RCC 7860 (cell line): ENCODE data around the gene MORC2.

ENCODE experiments used
- DNase-seq: peaks from one replicate; pipeline ENCODE4 v3.0.0-alpha.2; 2015; ENCODE audit warnings: low spot score
- FAIRE-seq: peaks from 2 replicates; lab custom pipeline; 2012; peaks lifted over from hg19 to GRCh38; lab: Jason Lieb, UNC

Gene MORC2

DNA sequence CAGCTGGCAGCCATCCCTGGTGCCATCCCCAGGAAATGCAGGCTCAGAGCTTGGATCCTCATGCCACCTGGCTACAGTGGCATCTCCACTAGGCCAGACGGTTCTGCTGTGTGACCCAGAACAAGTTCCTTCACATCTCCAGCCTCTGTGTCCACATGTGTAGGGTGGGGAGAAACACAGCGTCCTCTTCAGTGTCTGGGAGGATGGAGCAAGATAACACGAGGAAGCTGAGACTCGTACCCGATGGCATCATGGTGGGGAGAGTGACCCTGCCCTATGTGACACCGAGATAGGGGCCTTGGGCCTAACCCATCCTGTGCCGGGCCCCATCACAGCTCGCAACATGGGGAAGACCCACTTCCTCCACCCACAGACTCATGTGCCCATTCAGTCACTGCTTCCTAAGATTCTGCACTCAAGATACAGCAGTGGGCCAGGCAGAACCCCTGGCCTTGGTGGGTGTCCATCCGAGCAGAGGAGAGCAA is 78.5 kb downstream of the MORC2 start:
- no peak for DNase-seq
- no peak for FAIRE-seq

DNA sequence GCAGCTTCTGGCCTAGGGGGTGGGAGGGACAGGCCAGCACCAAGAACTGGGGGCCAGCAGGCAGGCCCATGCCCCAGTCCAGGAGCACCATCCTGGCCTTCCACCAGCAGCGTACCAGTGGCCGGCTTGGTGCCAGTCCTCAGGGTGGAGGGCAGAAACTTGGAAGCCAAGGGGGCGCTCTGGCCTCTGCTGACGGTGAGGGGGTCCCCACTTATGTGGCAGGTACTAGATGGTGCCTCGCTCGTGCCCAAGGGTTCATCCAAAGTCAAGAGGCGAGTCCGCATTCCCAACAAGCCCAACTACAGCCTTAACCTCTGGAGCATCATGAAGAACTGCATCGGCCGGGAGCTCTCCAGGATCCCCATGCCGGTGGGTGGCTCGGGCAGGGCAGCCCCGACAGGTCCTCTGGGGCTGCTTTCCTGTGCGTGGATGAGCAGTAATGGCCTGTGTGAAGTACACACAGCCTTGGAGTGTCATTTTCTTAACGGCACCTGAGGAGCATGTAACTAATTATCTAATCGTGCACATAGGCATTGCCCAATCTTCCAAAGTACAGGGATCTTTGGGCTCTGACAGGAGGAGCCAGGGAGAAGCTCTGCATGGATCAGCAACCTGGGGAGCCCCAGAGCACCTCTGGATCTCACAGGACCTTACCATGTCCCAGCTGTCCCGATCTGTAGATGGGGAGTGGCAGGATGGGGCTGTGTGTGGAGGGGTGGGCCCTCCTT is 79.1 kb downstream of the MORC2 start:
- no peak for DNase-seq
- no peak for FAIRE-seq

GRCh38 chr22:30887861-30888260 is 80.7 kb downstream of the MORC2 start:
- DNase-seq, result no peak
- FAIRE-seq, result no peak

GRCh38 chr22:30887453-30887852 is 81.1 kb downstream of the MORC2 start:
- no peak for DNase-seq
- FAIRE-seq, result no peak

GRCh38 chr22:30885591-30885990 is 83.0 kb downstream of the MORC2 start:
- DNase-seq, result no peak
- no peak for FAIRE-seq

DNA sequence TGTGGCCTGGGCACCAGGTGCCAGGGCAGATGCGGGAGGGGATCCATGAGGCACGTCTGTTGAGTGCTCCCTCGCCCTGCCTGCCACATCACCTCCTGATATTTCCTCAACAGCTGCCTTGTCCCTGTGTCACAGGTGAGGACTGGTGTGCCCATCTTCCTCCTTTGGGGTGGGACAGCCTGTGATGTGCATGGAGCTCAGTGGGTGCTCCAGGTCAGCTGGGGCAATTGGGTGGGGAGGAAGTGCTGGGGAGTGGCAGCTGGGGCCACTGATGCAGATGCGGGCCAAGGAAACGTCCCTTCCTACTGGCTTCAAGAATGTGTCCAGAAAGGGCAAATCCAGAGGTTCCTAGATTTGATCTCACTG is 83.6 kb downstream of the MORC2 start:
- DNase-seq (no peak), FAIRE-seq (no peak)

- no peak for FAIRE-seq
- DNase-seq, result no peak
These were observed 84.2 kb downstream of the MORC2 start for GRCh38 chr22:30884211-30885000.

DNA sequence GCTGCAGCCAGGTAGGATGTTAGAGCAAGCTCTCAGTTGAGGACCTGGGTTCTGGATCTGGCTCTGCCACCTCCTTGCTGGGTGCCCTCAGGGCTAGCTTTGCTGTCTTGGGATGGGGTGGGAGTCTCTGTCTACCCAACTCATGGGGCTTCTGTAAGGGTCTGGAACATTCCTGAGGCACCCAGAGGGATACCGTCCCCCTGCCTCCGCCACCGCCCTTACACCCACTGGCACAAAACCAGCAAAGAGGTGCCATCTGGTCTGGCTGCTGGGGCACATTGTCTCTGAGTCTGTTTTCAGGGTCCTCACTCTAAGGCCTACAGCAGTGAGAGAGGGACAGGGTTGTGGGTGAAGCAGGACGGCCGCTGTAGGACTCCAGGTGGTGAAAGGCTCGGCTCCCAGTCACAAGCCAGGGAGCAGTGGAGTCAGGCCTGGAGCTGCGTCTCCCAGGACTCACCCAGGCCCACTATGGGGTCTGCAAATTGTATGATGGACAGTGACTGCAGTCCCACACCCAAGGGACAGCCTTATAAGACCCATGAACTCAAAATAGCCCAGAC is 84.9 kb downstream of the MORC2 start:
- FAIRE-seq, result no peak
- DNase-seq, result no peak

DNA sequence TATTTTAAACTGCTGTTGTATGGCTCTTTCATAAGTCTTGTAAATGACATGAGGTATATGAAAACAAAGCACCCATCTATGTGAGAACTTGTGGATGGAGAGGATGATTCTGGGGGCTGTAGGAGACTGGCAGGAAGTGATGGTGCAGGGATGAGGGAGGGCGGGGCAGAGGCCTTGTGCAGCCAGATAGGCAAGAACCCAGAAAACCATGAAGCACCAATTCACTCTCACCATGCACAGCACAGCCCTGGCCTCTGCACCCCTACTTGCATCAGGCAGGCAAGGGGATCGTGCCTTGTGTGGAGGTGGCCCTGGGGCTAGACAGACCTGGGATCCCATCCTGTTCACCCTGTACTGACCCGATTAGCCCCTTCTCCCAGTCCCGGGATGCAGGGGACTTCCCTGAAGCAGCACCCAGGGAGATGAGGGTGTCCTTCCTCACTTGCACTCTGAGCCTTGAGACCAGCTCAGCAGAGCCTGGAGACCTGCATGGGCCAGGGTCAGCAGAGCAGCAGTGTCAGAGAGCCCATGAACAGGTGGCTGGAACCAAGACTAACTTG is 85.5 kb downstream of the MORC2 start:
- FAIRE-seq (no peak), DNase-seq (no peak)

DNA sequence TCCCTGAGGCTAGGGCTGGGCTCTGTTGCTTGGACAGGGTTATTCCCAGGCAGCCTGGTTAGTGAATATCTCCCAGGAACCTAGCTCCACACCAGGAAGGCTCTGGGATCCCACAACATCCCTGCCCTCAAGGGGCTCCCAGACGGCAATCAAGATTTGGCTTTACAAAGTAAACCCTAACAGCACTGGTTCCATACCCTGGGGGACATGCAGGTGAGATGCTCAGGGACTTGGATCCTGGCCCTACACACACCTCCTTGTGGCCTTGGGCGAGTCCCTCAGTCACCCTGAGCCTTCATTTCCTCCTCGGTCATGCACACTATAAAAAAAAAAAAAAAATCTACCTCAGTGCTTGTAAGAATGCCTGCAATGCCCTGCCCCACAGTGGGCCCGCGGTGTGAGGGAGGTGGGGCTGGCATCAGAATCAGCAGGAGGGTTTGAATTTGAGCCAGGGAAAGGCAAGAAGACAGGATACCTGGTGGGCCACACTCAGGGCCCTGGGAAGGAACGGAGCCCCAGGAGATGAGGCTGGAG is 86.3 kb downstream of the MORC2 start:
- FAIRE-seq (no peak), DNase-seq (no peak)

DNA sequence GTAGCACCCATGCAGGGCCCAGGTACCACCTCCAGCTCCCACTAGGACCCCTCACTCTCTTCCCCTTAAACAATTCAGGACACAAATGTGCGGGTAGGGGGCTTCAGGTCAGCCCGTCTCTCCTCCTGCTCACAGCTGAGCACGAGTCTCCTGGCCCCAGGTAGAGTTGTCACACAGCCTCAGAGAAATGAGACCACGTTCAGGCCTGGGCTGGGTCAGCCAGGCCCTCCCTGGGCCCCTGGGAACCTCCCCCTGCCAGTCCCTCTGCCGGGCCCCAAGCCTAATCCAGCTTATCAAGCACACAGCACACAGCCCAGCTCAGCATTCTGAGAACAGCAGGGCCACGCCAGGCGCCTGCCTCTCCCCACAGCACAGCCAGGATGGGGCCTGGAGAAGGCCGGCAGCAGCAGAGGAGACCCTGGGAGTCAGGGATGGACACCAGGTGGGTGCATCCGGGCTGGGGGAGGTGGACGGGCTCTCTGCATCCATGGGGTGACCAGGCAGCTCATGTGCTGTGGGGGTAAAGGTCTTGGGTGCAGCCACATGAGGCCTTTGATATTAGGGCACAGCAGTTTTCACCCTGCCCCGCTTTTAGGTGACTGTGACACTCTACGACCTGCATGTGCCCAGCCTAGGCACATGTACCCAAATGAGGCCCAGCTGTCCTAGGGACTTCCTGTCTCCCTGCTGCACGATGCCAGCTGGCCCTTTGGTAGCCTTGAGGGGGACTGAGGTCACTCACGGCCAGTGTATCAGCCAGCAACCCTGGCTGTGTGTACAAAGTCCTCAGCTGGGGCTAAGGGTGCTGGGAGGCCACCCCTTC is 87.0 kb downstream of the MORC2 start:
- DNase-seq, result no peak
- FAIRE-seq, result no peak

DNA sequence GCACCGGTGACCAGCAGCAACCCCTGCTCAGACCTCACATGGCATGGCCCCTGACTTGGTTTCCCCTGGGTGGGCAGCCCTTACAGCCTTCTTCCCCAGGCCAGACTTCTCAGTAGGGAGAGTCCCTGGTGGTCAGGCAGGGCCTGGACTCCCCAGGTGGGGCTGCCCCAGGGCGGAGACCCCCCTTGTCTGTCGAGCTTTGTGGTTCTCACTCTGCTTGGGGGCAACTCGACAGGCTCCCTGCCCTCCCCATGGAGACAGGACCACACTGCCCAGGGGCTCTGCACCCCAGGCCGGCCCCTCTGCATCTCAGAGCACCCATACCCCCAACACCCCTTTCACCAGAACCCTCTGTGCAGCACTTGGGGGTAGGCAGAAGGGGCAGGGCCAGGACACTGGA is 87.7 kb downstream of the MORC2 start:
- FAIRE-seq (no peak), DNase-seq (no peak)

DNA sequence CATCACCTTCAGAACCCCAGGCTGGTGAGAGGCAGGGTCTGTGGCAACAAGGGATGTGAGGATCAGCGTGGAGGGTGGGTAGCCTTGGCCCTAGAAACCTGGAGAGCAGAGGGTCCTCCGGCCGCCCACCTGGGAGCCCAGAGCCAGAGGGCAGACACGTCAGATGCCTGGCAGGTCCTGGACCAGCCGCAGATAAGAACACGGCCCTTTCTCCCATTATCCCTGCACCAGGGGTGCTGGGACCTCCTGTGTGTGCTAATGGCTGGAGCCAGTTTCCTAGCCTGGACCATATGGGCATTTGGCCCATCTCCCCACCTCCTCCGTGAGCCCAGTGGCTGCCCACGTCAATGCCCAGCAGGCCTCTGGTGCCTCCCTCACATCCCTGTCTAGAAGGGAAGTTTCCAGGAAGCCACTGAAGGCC is 88.4 kb downstream of the MORC2 start:
- DNase-seq (no peak), FAIRE-seq (no peak)

DNA sequence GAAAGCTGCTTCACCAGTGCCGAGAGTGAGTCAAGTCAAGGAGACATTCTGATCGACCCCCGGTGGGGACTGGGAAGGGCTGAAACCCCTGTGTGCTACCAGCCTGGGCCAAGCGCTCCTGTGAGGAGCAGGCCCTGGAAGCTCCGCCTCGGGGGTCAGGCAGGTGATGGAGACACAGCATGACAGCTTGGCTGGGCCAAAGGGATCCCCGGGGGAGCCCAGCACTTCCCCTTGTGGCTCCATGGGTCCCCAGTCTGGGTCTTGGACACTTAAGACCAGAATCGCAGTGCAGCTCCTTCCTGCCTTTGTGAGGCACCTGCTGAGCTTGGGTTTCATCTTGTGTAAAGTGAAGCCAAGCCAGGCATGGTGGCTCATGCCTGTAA is 89.2 kb downstream of the MORC2 start:
- DNase-seq, result no peak
- FAIRE-seq, result no peak

GRCh38 chr22:30878516-30879414 is 89.8 kb downstream of the MORC2 start:
- DNase-seq, result no peak
- no peak for FAIRE-seq

DNA sequence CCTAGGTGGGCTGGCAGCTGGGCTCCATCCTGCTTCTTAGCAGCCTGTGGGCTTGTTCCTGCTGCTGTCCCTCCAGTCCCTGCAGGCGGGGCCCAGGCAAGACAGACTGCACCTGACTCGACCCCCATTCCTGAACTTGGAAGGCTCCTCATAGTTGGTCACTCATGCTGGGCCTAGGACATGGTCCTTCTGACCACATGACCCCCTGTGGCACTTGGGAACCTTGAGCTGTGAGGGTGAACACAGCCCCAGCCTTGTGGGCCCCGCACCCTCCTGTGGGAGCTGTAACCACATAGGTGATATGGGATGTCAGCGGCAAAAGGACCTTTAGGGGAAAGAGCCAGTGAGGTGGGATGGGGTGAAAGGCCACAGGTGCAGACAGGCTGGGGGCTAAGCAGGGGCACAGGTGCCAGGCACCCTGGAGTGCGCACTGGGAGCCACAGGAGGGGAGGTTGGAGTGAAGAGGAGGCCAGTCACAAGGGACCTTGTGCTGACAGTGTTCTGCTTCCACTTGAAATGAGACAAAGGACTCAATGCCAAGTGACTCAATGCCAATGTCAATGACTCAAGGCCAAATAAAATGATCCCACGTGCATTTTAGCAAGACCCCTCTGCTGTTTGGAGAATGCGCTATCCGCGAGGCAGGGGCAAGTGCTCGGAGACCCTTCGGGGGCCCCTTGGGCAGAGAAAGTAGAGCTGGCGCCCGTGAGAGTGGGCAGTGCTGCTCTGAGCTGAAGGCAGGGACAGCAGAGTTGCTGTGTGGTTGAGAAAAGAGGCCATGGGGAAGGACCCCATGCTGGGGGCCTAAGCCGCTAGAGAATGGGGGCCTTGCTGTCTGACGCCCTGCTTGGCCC is 90.7 kb downstream of the MORC2 start:
- FAIRE-seq (no peak), DNase-seq (no peak)

GRCh38 chr22:30876915-30877553 is 91.5 kb downstream of the MORC2 start:
- FAIRE-seq (no peak), DNase-seq (no peak)

DNA sequence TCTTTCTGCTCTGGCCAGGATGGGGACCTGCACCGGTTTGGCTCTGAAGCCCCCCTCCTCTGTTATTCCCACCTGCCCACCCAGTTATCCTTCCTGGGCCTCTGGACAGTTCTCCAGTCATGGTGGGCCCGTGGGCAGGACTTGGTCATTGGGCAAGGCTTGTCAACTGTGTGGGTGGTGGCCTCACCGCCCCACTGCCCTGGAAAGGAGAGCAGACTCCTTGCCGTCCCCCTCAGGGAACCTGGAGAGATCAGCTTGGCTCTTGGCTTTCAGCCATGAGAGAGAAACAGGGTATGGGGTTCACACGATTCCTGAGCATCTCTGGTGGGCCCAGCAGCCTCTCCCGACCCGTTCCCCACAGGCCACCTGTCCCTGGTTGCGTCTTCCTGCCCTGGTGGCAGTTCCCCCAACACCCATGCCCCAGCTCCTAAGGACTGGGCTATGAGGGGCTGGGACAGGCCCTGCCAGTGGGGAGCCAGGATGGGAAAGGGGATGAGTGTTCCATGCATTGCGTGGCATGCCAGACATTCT is 92.3 kb downstream of the MORC2 start:
- no peak for DNase-seq
- no peak for FAIRE-seq
